GM12892 (cell line): ENCODE data around the gene SIX5.

Source experiments
- POLR2A ChIP-seq: IDR thresholded peaks from 2 replicates; pipeline ENCODE4 v1.6.1; 2011; ENCODE audit warnings: low read depth, low read length, control low read depth
- POLR2AphosphoS5 ChIP-seq: IDR thresholded peaks from 2 replicates; pipeline ENCODE4 v1.6.1; 2011; ENCODE audit warnings: low read depth, low read length, control low read depth

GRCh38 chr19:45791744-45792469, 22.9 kb upstream of the SIX5 start:
- TF ChIP-seq POLR2A, result no peak
- TF ChIP-seq POLR2AphosphoS5, result no peak
